Progenitor cell of endocrine pancreas (in vitro differentiated cells): ENCODE measurements around the gene EIF4E3. TPM values are rescaled to one million over a fixed set of nuclear protein-coding genes. Genes with fewer than 3 reads are reported as not detected.

Source experiments
- DNase-seq: peaks from one replicate; pipeline ENCODE4 v3.0.0; 2021; ENCODE audit warnings: low spot score; ENCODE audit not compliant: unreplicated experiment
- H3K27ac Mint-ChIP-seq: 2 replicates; pipeline ENCODE4 v1.8.0; 2021; ENCODE audit warnings: mild to moderate bottlenecking, moderate library complexity, mixed read lengths
- H3K27me3 Mint-ChIP-seq: 2 replicates; pipeline ENCODE4 v1.8.0; 2021; ENCODE audit warnings: mixed read lengths
- H3K36me3 Mint-ChIP-seq: 2 replicates; pipeline ENCODE4 v1.8.0; 2022; ENCODE audit warnings: mixed read lengths; ENCODE audit not compliant: insufficient read depth
- H3K4me1 Mint-ChIP-seq: 2 replicates; pipeline ENCODE4 v1.8.0; 2021; ENCODE audit warnings: low read depth, mixed read lengths
- H3K4me3 Mint-ChIP-seq: 2 replicates; pipeline ENCODE4 v1.8.0; 2021; ENCODE audit warnings: low read depth, mild to moderate bottlenecking, moderate library complexity, mixed read lengths
- H3K9me3 Mint-ChIP-seq: 2 replicates; pipeline ENCODE4 v1.8.0; 2021; ENCODE audit warnings: low read depth, mixed read lengths
- CTCF ChIP-seq: fragments of 200-600 bp; sonication (generic); IDR thresholded peaks from one replicate; pipeline ENCODE4 v1.5.0; 2021; ENCODE audit warnings: antibody characterized with exemption, mild to moderate bottlenecking; ENCODE audit not compliant: unreplicated experiment
- total RNA-seq: library from RNA; stranded (reverse); gene quantifications from 2 replicates; pipeline ENCODE4 v1.2.1, GENCODE V29; 2021

EIF4E3 gene
- total RNA-seq, 1 donor from 2014 or later = 12.1 TPM

GRCh38 chr3:71701251-71701762 lies 23.9 kb downstream of the EIF4E3 start:
- H3K4me1 Mint-ChIP-seq = peaks cover 2% of the 10 kb centered on the region
- no peaks in the 10 kb centered on the region for H3K27me3 Mint-ChIP-seq
- no peak overlapping the region for H3K4me3 Mint-ChIP-seq
- no peak for DNase-seq
- H3K9me3 Mint-ChIP-seq = no peaks in the 10 kb centered on the region
- TF ChIP-seq CTCF = no peak
- peaks cover 4% of the 10 kb centered on the region for H3K36me3 Mint-ChIP-seq
- no peak overlapping the region for H3K27ac Mint-ChIP-seq

GRCh38 chr3:71695000-71695482 lies 30.2 kb downstream of the EIF4E3 start:
- H3K4me3 Mint-ChIP-seq = no peak overlapping the region
- H3K36me3 Mint-ChIP-seq = peaks cover 4% of the 10 kb centered on the region
- DNase-seq = no peak

GRCh38 chr3:71694358-71694999 lies 30.7 kb downstream of the EIF4E3 start:
- no peak for TF ChIP-seq CTCF
- no peaks in the 10 kb centered on the region for H3K27me3 Mint-ChIP-seq
- H3K4me1 Mint-ChIP-seq = peaks cover 36% of the 10 kb centered on the region
- peaks cover 4% of the 10 kb centered on the region for H3K36me3 Mint-ChIP-seq
- no peaks in the 10 kb centered on the region for H3K9me3 Mint-ChIP-seq
- DNase-seq = no peak
- no peak overlapping the region for H3K4me3 Mint-ChIP-seq
- no peak overlapping the region for H3K27ac Mint-ChIP-seq

More at GRCh38 chr3:71695000-71695482, 30.2 kb downstream of the EIF4E3 start:
- Mint-ChIP-seq H3K4me1 (peaks cover 36% of the 10 kb centered on the region), H3K27me3 (no peaks in the 10 kb centered on the region), H3K9me3 (no peaks in the 10 kb centered on the region), H3K27ac (peak overlapping the region; percentile 60)
- no peak for TF ChIP-seq CTCF

- Mint-ChIP-seq H3K36me3 (peaks cover 4% of the 10 kb centered on the region), H3K9me3 (no peaks in the 10 kb centered on the region), H3K4me1 (peaks cover 36% of the 10 kb centered on the region), H3K4me3 (no peak overlapping the region), H3K27ac (no peak overlapping the region), H3K27me3 (no peaks in the 10 kb centered on the region)
- no peak for TF ChIP-seq CTCF
- no peak for DNase-seq
Measured at GRCh38 chr3:71693641-71694040, 31.6 kb downstream of the EIF4E3 start.

- Mint-ChIP-seq H3K9me3 (no peaks in the 10 kb centered on the region), H3K27ac (no peak overlapping the region), H3K4me3 (no peak overlapping the region), H3K27me3 (no peaks in the 10 kb centered on the region), H3K4me1 (peaks cover 41% of the 10 kb centered on the region), H3K36me3 (peaks cover 2% of the 10 kb centered on the region)
- DNase-seq = no peak
- no peak for TF ChIP-seq CTCF
Measured at GRCh38 chr3:71692139-71692538, 33.1 kb downstream of the EIF4E3 start.
